GM19463 (cell line): ENCODE results near the gene PRAC1.

ENCODE experiments used
- ATAC-seq: cut with Tn5 transposase; IDR thresholded peaks from one replicate; pipeline ENCODE4 v1.9.1; 2021; ENCODE audit warnings: mild to moderate bottlenecking, moderate library complexity; ENCODE audit not compliant: unreplicated experiment

The PRAC1 gene

GRCh38 chr17:48722201-48722907 lies at the start of gene PRAC1:
Gene PRAC1, minus strand, starts transcription at chr17:48722518. Its CDS starts 126 bp downstream, at chr17:48722392.
- ATAC-seq = no peak

DNA sequence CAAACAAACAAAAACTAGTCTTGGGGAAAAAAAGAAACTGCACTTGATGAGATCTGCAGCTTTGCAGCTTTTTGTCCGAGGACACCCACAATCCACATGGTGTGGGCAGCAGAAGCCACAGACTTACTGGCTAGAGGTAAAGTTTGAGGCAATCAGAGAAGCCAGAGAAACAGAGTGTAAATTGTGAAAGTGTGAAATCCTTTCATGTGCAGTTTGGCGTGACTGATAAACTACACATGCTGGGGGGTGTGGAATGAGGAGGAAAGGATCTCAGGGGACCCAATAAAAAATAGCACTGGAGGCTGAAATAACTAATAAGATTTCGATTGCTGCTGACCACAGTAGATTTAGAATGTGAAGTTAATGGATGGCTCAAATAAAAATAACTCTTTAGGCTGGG lies 48.6 kb upstream of the PRAC1 start:
- ATAC-seq = no peak

DNA sequence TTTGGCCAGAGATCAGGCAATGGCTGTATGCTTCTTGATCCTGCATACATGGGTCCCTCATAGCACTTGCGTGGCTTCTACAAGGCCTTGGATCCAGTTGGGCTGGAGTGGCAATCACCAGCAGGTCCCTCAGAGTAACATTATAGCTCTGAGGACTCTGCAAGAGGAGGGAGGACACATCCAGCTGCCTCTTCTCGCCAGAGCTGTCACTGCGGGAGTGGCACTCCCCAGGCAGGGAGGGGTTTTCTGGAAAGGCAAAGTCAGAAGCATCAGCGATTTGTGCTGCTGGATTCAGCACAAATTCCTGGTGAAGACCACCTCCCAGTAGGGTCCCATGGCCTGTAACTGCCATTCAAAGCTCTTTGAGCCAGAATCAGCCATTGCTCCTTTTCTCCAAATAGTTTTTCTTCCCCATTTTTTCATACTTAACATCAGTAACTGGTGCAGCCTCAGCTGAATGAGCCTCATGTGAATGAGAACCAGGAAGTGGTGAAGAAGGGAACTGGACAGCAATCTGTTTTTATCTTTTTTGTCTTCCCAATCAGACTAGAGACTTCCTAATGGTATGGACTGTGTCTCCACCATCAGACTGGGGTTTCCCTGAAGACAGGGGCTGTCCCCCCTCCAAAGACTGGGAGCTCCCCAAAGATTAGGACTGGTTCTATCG lies 46.8 kb upstream of the PRAC1 start:
- ATAC-seq = no peak

DNA sequence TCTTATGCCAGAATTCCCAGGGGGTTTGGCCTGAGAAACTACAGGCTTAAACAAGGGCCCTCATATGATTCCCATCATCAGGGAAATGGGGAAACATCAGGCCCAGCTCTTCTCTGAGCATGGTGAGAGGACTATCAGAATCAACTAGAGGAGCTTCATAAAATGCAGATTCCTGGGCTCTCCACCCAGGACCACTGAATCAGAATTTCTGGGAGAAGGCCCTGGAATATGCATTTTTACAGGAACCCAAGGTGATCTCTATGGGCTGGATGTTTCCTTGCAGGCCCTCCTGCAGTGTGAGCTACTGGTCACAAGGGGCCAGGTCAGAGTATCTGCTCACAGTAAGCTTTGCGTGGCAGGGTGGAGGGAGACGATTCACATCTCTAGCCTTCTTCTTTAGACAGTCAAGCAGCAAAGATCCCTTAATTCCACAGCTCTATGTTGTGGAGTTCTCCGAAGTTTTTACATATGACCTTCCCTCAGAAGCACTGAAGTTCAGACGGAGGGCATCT lies 45.0 kb upstream of the PRAC1 start:
- no peak for ATAC-seq

GRCh38 chr17:48761114-48761513 lies 38.8 kb upstream of the PRAC1 start:
- ATAC-seq = no peak

GRCh38 chr17:48760411-48760810 lies 38.1 kb upstream of the PRAC1 start:
- no peak for ATAC-seq

- ATAC-seq = no peak
Observed at GRCh38 chr17:48759288-48759687, 37.0 kb upstream of the PRAC1 start.

DNA sequence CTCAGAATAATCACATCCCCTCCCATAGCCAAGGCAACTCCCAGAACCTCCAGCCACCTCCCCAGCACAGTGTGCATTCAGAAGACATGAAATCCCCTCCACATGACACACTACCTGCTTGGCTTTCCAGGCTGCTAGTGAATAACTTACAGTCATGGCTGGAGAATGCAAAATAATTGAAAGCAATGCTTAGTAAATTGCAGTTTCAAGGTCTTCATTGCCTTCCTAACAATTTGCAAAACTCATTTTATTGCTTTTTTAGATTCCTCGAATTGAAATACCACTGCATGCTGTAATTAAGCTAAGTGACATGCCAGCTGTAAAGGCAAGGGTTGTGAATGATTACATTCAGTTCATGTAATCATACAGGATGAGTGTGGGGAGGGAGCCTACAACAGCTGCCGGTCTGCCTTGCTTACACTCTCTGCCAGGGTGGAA lies 35.2 kb upstream of the PRAC1 start:
- ATAC-seq = no peak

DNA sequence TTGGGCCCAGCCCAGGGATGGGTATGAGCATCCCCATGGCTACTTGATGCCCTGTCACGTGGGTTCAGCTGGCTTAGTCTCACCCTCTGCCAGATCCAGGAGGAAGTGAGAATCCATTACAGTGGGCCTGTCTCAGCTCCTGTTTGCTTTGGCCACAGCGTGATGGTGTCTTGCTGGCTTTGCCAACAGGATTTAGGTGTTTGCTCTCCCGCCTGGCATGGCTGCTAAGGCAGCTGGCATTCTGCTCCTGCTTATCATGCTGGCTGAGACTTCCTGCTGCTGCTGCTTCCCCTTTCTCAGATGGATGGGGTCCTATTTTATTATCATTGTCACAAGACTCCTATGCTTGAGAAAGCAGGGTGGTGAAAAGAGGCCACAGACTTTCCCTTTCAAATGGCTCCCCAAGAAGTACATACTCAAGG lies 34.5 kb upstream of the PRAC1 start:
- ATAC-seq = no peak

DNA sequence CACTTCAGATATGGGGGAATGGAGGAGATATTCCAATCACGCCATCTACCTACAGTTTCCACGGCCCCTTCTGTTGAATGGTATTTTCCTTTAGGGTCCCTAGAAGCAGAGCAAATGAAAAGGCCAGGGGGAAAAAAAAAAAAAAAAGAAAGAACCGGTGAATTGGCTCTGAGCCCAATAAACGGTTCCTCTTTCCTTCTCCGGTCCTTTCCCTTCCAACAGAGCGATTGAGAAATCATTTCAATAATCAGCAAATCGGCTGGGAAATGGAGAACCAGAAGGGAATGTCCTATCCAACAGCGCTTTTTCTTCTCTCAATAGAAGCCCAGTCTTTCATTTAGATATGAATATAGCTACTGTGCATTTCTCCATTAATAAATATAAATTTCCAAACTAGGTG lies 33.0 kb upstream of the PRAC1 start:
- no peak for ATAC-seq

DNA sequence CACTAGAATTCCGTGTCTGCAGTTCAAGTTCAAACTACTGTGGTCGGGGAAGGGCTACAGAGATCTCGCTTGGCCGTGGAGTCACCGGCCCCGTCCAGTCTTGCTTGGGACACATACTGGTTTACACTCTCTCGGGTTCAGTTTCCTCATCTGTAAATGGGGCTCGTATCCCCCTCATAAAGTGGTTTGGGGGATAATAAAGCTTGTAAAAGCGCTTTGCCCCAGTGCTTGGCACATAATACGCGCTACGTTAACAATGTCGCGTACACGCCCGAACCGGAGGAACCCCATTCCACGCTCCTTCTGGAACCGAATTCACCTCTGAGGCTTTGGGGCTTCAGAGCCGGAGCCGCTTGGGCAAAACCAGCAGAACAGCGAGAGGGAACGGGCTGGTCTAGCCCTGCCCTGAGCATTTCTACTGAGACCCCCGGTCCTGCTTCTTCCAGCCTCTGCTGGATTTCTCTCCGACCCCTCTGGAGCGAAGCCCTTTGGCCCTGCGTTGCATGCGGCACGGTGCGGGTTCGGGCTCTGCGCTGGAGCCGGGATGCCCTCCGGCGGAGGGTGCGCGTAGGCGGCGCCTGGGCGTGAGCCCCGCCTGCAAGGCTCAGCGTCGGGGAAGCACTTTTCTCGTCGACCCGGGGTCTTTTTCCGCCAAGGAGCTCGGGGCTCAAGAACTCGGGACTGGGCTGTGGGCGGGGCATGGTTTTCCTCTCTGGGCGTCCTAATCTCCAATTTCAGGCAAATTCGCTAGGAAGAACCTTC lies 32.4 kb upstream of the PRAC1 start:
- ATAC-seq = no peak

- no peak for ATAC-seq
Observed at GRCh38 chr17:48753794-48754499, 31.6 kb upstream of the PRAC1 start.

GRCh38 chr17:48752399-48753288 lies 30.3 kb upstream of the PRAC1 start:
- no peak for ATAC-seq

DNA sequence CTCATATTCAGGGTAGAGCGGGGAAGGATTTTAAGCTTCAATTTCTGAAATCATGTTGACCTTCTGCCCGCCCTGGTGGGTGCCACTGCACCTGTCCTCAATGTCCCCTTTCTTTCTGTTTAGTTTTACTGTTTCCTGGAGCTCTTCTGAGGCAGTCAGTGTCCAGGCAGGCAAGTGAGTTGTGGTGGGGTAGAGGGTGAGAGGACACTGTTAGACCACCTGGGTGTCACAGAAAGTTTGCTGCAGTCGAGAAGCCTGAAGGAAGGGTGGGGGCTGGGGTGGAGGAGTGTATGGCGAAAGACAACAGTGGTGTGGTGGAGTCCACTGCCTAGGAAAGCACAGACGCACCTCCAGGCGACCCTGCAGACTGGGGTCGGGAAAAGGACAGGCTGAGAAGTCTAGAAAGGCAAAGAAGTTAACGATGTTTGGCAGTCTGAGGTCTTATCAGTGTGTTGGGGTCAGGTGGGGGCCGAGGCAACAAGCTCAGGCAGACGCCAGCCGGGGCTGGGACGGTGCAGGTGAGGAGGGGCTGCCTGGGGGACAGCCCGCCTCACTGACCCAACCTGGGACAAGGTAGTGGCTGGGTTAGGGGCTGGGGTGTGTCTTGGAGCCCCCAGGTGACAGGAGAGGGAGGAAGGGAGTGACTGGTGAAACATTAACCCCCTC lies 29.5 kb upstream of the PRAC1 start:
- no peak for ATAC-seq

GRCh38 chr17:48751172-48751571 lies 28.9 kb upstream of the PRAC1 start:
- ATAC-seq = no peak

GRCh38 chr17:48749621-48750553 lies 27.6 kb upstream of the PRAC1 start:
- ATAC-seq = no peak

GRCh38 chr17:48748718-48749566 lies 26.6 kb upstream of the PRAC1 start:
- ATAC-seq = no peak
